HG03575 (cell line): ENCODE results near the gene SLC35E2B.
"Not testable (repeated sequence)": the region's sequence is repeated elsewhere in the genome, so short reads cannot be mapped to it uniquely, and the experiment has no call there.

Experiments used
- ATAC-seq: cut with Tn5 transposase; IDR thresholded peaks from one replicate; pipeline ENCODE4 v1.9.1; 2021; ENCODE audit not compliant: unreplicated experiment, insufficient number of reproducible peaks, low FRiP score; ENCODE audit errors: extremely low read depth

Gene SLC35E2B

DNA sequence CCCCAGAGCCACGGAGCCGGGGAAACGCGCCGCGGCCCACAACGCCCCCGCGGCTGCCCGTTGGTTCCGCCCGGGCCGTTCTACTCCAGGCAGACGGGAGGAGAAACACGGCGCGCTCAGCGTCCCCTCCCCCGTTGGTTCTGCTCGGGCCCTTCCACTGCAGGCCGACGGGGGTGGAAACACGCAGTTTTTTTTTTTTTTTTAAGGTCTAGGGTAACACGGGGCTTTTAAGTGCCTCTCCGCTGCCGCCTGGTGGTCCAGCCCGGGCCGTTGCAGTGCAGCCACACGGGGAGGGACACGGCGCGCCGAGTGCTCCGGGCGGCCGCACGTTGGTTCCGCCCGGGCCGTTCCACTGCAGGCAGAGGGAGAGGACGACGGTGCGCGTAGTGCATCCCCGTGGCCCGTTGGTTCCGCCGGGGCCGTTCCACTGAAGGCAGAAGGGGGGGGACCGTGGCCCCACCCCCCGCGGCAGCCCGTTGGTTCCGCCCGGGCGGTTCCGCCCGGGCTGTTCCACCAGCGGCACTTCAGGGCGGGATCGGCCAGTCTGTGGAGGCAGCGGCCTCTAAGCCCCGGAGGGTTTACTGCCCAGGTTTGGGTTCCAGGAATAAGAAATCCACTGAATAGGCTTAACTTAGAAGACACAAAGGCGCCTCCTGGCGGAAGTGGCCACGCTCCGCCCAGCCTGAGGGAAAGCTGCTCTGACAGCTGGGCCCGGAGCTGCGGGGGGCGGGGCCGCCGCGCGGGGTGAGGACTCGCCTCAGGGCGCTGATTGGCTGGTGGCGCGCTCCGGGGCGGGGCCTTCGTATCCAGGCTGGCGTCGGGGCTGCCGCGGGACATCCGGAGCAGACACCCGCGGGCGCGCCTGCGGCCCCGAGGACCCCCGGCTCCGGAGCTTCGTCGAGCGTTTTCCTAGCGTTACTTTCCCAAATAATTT lies at the start of gene SLC35E2B:
Gene SLC35E2B (minus strand): TSS at position 82 of the 934 bp plus-strand sequence. CDS start 16,096 bp downstream, outside the sequence.
- peak; percentile 62 for ATAC-seq

GRCh38 chr1:1741013-1741412 lies 48.4 kb upstream of the SLC35E2B start:
- ATAC-seq: not testable (repeated sequence)

- not testable (repeated sequence) for ATAC-seq
These were observed 46.3 kb upstream of the SLC35E2B start for GRCh38 chr1:1738799-1739337.

GRCh38 chr1:1737675-1738590 lies 45.3 kb upstream of the SLC35E2B start:
- ATAC-seq: not testable (repeated sequence)

GRCh38 chr1:1732381-1732780 lies 39.8 kb upstream of the SLC35E2B start:
- ATAC-seq: no peak

GRCh38 chr1:1730870-1731269 lies 38.3 kb upstream of the SLC35E2B start:
- ATAC-seq: no peak

GRCh38 chr1:1730230-1730629 lies 37.6 kb upstream of the SLC35E2B start:
- not testable (repeated sequence) for ATAC-seq

DNA sequence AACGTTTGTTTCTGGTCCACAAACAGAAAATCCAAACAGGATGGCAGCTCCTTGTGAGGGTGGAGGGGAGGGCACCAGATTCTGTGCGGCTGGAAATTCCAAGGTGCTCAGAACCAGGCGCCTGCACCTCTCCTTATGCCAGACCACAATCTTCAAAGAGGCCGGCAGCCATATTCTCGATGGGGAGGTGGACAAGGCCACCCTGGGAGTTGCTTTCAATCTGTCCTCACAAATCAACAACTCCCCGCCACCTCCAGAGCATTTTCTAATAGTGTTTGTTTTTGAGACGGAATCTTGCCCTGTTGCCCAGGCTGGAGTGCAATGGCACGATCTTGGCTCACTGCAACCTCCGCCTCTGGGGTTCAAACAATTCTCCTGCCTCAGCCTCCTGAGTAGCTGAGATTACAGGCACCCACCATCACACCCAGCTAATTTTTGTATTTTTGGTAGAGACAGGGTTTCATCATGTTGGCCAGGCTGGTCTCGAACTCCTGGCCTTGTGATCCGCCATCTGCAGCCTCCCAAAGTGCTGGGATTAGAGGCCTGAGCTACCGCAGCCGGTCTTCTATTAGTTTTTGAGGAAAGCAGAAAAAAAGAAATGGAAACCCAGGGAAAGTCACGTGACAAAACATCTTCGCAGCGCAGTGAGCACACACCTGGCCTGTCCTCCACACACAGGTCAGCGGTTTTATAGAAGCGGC lies 36.7 kb upstream of the SLC35E2B start:
- ATAC-seq: not testable (repeated sequence)

DNA sequence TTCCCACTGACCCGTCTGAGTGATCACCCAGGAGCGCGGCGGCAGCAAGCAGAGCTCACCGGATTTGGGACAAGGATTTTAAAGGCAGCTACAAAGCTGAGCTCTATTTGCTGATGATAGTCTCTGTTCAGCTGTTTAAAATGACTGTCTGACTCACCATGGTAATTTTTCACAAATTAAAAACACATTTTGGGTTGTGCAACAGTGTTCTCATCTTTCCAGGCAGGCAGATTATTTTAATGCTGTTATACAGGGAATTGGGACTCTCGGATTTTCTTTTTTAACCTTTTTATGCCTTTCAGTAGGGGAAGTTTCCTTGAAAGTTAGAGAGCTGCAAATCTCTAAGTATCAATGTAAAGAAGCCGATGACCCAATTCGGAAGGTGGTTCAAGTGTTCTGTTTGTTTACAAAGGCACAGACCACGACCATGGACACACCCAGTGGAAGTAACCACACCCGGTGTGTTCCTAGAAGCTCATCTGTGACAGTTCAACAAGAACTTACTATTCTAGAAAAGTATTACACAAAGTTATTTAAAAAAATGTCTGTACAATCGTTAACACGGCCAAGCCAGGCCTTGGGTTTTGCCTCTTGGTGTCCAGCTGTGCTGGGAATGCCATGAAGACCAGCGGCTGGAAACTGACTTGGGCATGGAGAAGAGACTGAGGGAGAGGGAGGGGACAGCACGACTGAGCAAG lies 35.9 kb upstream of the SLC35E2B start:
- ATAC-seq: not testable (repeated sequence)

DNA sequence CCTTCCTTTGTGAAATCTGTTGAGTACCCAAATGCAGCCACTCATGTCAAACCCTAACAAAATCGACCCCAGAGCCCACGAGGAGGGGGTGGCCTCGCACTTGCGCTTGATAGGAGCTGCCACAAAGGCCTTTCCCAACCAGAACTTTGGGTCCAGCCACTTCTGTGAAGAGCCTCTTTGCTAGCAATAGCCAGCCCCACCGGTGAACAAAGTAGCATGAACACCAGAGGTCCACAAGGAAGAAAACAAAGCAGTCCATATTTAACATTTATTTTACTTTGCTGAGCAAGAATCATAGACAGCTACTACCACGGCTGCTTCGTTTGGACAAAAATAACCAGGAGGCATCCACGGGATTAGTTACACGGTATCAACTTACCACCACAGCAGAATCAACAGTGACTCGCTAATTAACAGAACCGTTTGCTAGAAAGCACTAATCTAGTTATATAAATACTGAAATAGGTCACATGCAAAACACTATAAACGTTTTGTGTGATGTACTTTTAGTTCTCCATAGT lies 34.6 kb upstream of the SLC35E2B start:
- ATAC-seq: not testable (repeated sequence)

DNA sequence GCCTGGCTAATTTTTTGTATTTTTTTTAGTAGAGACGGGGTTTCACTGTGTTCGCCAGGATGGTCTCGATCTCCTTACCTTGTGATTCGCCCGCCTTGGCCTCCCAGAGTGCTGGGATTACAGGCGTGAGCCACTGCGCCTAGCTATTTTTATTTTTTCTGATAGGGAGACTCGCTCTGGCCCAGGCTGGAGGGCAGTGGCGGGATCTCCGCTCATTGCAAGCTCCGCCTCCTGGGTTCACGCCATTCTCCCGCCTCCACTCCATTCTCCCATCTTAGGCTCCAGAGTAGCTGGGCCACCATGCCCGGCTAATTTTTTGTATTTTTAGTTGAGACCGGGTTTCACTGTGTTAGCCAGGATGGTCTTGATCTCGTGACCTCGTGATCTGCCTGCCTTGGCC lies 33.5 kb upstream of the SLC35E2B start:
- ATAC-seq: not testable (repeated sequence)

DNA sequence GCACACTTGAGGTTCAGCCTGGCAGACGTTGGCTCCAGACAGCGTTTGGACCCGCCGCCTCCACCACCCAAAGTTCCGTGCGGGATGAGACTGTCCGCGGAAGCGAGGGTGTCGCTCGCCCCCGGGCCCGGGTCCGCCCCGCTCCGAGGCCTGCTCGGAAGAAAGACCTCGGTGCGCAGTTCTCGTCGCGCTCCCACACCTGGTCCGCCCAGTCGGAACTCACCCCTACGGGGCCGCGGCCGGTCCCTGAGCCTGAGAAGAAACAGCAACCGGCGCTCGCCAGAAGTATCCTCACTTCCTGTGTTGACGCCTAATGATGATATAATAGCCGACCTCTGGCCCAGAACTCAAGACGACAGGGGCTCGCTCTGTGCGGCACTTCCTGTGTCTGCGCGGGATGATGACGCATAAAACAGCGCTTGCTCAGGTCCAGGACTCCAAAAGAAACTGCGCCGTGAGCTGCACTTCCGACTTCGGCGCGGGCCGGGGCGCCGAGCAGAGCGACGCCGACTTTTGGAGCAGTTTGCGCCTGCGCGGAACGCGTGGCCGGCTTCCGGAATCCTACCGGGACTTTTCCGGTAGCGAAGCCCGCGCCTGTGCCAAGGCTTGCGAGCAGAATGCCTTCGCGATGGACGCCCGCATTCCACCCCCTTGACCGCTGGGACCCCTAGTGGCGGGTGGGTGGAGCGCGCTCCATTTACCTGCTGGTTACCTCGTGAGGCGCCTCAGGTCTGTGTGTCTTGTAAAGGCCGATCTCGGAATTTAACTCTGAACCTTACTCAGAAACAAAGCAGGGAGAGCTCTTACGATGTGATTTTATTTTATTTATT lies 31.7 kb upstream of the SLC35E2B start, which contains the start of gene CDK11A:
Gene CDK11A (minus strand): TSS at position 323 of the 830 bp plus-strand sequence. CDS start 1,539 bp downstream, outside the sequence.
- ATAC-seq: peak; percentile 75

GRCh38 chr1:1721201-1721600 lies 28.6 kb upstream of the SLC35E2B start:
- no peak for ATAC-seq

DNA sequence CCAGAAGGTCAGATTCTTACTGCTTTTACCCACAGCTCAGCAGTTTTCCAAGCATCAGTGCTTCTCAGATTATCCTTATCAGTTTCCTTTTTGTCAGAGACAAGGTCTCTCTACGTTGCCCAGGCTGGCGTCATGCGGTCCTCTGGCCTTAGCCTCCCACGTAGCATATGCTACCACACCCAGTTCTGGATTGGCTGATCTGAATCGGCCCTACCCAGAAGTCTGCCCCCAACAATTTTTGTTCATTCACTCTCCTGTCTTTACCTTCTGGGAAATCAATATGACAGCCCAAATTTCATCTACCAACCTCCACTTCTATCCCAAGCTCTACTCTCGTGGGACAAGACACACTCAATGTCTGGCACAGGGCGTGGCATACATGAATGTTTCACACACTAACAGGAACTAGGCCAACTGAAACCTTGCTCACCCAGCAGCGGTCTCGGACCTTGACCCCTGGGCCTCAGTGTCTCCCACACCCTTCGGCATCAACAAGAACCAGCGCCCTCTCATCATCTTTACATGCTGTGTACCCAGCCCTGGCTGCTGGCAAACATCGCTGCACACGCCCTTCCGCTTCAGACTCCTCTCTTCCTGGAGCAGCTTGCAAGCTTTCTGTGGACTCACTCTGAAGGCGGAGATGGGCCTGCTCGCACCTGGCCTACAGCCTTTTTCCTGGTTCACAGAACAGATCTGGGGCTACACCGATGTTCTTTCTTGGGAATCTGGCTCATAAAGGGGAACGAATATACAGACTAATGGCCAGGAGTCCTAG lies 22.7 kb upstream of the SLC35E2B start:
- ATAC-seq: not testable (repeated sequence)

DNA sequence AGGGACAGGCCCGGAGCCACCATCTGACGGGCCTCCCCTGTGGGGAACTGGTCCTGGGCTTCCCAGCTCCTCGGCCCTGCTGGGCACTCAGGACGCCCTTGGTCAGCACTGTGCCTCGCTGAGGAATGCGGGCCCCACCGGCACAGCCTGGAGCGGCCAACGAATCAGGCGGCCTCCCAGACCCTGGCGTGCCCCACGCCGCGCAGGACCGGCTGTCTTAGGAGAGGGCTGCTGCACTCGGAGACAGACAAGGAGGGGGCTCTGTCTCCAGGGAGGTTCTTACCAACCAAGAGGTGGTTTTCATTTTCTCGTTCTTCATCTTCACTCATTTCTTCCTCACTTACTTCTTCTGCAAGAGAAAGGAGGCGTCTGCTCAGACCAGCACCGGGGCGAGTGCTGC lies 15.3 kb upstream of the SLC35E2B start:
- not testable (repeated sequence) for ATAC-seq

- ATAC-seq: not testable (repeated sequence)
These were observed 14.6 kb upstream of the SLC35E2B start for GRCh38 chr1:1707241-1707640.
